Transverse colon (tissue), 4 donors: ENCODE data around the gene RABGAP1L.

Source experiments
- CTCF ChIP-seq, 5 experiments: fragments of 200-600 bp in 3 of 5; fragments of 450-650 bp in 2 of 5; sonication (generic) in 3 of 5; IDR thresholded peaks; 1 replicate in 2 of 5; 2 replicates in 3 of 5; pipeline ENCODE4 v1.5.1; 2016 to 2017; ENCODE audit warnings: antibody characterized with exemption in 5 of 5, inconsistent platforms in 3 of 5, mild to moderate bottlenecking in 2 of 5, moderate library complexity in 1 of 5
- EP300 ChIP-seq: sonication (generic); formaldehyde crosslinking; IDR thresholded peaks from one replicate; pipeline ENCODE4 v1.6.1; 2017; ENCODE audit warnings: antibody characterized with exemption, low read depth
- POLR2A ChIP-seq: fragments of 450-650 bp; IDR thresholded peaks from one replicate; pipeline ENCODE4 v1.6.1; 2016; ENCODE audit warnings: antibody characterized with exemption, mild to moderate bottlenecking, moderate library complexity
- POLR2AphosphoS5 ChIP-seq, 3 donors: sonication (generic); formaldehyde crosslinking; IDR thresholded peaks; one replicate each; pipeline ENCODE4 v1.6.1; 2016; ENCODE audit warnings: antibody characterized with exemption in 3 of 3

- TF ChIP-seq CTCF (IDR thresholded peaks at IDR 0.05) (no peak), EP300 (no peak), POLR2AphosphoS5 (IDR thresholded peaks at IDR 0.05) (no peak), POLR2A (no peak)
These were observed 533.0 kb downstream of the RABGAP1L start for GRCh38 chr1:174692313-174692712.
